Medulla oblongata (tissue), 1 donor: ENCODE data around the gene AP2A2.

Experiments used
- DNase-seq: peaks from one replicate; pipeline ENCODE4 v3.0.0-alpha.2; 2015; ENCODE audit errors: extremely low spot score

Gene AP2A2

GRCh38 chr11:1041936-1042608 lies 116.4 kb downstream of the AP2A2 start:
- no peak for DNase-seq

DNA sequence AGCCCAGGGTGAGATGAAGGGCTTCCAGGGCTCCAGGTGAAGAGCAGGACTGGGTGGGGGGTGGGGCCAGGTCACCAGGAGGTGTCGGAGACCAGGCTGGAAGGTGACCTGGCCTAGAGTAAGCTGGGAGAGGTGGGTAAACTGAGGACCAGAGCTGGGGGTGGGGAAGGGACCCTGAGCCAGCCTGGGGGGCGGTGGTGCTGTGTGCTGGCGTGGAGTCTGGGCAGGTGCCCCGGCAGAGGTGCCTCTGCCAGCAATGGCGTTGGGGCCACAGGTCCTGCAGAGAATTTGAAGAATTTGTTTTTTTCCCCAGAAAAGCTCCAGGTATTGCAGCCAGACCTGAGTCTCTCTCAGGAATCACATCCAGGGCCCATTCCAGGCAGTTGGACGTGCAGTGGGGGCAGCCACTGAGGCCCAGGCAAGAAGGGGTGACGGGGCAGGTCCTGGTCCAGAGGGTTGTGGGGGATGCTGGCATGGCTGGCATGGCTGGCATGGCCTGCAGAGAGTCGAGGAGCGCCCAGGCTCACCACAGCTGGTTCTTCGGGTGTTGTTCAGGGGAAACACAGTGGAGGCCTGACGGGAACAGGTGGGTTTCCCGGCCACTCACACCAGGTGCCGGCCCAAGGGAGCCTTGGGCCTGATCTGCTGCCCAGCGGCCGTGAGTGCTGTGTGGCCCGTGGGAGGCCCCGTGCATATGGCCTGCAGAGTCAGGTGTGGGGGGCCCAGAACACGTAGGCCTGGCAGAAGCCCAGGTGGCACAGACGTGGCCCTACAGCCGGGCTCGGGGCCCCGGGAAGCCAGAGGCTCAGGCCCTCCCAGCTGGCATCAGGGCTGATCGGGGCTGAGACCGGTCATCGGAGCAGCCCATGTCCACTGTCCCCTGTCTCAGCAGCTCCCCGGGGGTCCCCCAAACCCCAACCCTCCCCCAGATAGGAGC lies 117.2 kb downstream of the AP2A2 start:
- DNase-seq = no peak

- no peak for DNase-seq
Observed at GRCh38 chr11:1043563-1044096, 118.0 kb downstream of the AP2A2 start.

DNA sequence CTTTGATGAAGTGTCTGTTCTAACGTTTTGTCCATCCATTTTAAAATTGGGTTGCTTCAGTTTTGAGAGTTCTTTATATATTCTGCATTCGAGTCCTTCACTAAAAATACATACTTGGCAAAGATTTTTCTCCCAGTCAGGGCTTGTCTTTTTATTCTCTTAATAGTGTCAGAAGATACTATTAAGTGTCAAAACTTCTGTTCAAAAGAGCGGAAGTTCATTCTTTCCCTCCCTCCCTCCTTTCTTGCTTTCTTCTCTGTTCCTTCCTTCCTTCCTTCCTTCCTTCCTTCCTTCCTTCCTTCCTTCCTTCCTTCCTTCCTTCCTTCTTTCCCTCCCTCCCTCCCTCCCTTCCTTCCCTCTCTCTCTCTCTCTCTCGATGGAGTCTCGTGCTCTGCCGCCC lies 118.5 kb downstream of the AP2A2 start:
- no peak for DNase-seq

GRCh38 chr11:1047595-1048156 lies 122.0 kb downstream of the AP2A2 start:
- DNase-seq = no peak

DNA sequence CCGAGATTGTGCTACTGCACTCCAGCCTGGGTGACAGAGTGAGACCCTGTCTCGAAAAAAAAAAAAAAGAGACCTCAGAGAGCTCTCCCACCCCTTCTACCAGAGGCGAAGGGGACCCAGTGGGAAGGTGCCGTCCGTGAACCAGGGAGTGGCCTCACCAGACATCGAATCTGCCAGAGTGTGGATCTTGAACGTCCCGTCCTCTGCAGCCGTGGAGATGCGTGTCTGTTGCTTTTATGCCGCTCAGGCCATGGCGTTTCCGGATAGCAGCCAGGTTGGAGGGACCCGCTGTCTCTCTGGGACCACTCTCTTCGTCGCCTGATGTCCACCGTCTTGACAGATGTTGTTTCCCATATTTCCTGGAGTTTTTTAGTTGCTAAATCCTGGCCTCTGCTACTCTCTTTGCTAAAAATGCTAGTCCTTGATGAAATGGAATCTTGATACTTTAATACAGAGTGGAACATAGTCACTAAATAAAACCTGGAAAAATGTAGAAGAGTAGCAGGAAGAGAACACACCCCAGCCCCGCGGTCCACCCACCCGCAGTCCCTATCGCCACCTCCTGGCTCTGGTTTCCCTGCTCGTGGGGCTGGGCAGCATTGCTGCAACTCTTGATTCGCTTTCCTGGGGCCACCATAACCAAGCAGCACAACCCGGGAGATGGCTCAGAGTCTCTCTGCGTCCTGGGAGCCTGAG lies 122.9 kb downstream of the AP2A2 start:
- no peak for DNase-seq

- no peak for DNase-seq
Observed at GRCh38 chr11:1049071-1049405, 123.4 kb downstream of the AP2A2 start.

GRCh38 chr11:1049431-1049891 lies 123.8 kb downstream of the AP2A2 start:
- no peak for DNase-seq

DNA sequence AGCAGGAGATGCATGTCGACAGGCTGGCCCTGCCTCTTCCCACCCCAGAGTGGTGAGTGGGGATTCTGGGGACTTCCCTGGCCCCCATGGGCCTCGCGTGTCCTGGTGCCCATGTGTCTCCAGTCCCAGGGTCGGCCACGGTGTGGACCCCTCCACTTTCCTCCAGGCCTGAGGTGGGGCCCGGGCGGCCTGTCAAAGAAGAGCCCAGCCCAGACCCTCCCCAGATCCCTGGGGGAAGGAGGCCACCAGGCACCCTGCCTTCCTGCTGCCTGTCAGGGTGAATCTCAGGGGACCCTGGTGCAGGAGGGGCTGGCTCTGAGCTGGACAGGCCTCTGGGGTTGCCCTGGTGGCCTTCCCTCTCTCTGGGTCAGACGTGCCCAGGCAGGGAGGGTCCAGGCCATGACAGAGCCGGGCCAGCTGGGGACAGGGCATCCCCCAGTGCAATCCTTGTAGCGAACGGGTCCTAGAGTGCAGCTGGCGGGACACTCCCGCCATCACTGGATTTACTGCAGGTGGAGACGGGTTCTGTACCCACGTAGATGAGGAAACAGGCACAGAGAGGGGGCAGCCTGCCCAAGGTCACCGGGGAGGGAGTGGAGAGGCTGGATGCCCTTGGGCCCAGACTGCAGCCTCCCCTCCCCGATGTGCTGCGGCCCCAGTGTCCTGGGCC lies 124.4 kb downstream of the AP2A2 start:
- no peak for DNase-seq

DNA sequence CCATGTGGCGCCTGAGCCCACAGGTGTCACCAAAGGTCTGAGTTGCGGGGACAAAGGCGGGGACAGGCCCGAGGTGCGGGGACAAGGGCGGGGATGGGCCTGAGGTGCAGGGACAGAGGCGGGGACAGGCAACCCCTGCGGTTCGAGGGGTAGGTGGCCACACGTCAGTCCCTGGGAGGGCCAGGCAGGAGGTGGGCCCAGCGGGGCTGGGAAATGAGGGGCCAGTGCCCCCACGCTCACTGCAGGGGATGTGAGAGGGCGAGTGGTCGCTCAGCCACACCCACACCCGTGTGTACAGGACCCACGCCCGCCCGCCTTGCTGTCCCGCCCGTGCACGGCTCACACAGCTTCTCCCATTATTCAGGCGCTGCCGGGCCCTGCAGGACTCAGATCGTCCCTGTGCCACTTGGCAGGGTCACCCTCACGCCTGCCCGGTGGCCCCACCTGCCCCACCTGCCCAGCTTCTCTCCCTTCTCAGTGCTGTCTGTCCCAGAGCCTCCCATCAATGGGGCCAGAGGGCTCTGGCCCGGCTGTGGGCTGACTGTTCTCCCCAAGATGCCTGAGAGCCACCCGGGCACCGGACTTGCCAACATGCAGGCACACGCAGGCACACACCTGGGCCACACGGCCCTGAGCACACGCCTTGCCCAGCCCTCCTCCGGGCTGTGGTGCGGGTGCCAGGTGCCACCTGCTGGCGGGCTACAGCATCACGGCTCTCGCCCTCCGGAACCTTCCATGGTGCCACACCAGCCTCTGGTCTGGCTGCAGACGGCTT lies 125.1 kb downstream of the AP2A2 start:
- peak; percentile 55 for DNase-seq

DNA sequence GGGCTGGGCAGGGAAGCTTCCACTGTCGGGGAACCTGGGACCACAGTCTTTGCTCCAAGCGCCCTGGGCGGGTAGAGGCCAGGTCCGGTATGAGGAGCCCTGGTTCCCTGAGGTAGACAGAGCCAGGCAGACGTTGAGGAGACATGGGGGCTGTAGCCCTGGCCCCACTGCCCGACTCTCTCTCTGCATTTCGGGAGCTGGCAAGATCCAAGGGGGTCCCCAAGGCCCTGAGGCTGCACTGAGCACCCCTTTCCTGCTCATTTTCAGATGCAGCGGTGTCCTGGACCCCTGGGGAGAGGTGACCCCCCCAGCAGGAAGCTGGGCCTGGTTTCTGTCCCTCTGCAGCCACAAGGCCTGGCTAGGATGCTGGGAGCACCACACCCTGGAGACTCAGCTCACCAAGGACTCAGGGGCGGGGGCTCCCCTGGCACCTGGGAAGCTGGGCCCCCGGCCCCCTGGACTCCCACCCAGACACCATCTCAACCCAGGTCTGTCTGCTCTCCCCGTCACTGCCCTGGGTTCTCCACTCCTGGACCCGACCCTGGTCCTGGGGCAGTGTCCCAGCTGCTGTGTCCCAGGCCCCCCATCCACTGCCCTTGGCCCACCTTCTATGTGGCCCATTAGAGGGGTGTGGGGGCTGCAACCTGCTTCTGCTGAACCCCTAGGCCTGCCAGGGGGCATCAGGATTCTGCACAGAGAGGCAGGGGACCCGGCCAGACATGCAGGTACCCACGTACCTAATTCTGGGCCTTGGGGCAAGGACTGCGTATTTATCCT lies 125.9 kb downstream of the AP2A2 start:
- no peak for DNase-seq

DNA sequence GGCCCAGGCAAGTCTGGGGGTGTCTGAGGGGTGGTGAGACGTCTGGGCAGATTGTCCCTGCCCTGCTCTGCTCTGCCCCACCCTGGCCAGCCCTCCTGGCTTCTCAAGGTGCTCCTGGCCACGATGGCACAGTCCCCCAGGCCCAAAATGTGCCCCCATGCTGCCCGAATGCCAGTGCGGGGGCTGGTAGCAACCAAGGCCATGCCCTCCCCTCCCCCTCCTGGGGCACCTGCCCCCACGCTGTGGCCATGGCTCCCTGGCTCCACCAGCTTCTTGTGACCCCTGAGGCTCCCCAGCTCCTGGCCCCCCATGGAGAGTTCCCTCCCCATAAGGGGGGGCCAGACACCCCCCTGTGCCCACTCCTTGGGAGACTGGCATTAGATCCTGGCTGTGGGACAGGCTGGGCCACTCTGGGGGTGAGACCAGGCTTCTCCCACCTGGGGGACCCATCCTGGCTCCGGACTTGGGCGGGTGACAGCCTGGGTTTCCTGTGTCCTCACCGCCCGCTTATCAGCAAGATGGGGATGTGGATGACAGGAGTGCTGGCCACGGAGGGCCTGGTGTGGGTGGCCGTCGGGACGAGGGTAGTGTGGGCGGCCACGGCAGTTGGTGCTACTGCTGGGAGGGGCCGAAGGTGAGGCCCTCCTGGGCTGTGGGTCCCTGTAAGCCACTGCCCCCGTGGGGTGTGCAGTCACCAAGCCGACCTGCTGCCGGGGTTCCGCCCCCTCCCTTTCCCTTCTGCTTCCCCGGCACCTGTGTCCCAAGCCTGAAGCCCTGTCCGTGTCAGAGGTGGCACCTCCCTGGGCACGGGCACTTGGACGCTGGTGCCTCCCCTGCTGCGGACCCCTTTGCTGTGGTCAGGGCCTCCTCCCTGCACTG lies 126.7 kb downstream of the AP2A2 start:
- DNase-seq = no peak

DNA sequence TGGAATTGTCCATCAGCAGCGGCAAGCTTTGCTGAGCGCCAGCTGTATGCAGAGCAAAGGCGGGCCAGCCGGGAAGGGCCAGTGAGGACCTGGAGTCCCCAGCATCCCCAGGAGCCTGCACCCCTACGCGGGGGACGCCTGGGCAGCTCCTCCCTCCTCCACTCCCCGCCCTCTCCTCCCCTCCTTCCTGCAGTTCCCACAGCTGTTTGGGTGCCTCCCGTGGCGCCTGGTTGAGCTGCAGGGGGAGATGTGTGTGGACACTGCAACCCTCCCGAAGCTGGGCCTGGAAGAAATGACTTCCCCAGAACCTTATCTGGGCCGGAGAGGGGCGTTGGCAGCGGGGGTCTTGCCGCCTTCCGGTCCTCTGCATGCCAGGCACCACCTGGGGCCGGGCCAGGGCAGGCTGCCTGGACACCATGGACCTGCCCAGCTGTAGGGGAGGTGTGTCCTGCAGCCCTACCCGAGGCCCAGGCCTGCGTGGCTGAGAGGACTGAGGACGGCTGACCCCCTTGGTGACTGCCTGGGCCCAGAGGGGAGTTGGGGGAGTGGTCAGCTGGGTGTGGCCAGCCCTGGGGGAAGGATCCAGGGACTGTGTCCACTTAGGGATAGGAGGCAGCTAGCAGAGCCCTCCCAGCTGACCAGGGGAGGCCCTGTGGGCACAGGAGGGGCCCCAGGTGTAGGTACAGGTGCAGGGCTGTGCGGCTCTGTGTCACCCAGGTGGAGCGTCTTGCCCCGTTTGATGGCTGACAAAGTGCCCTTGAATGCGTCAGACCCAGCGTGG lies 127.6 kb downstream of the AP2A2 start:
- no peak for DNase-seq

GRCh38 chr11:1054143-1055108 lies 128.8 kb downstream of the AP2A2 start:
- no peak for DNase-seq

DNA sequence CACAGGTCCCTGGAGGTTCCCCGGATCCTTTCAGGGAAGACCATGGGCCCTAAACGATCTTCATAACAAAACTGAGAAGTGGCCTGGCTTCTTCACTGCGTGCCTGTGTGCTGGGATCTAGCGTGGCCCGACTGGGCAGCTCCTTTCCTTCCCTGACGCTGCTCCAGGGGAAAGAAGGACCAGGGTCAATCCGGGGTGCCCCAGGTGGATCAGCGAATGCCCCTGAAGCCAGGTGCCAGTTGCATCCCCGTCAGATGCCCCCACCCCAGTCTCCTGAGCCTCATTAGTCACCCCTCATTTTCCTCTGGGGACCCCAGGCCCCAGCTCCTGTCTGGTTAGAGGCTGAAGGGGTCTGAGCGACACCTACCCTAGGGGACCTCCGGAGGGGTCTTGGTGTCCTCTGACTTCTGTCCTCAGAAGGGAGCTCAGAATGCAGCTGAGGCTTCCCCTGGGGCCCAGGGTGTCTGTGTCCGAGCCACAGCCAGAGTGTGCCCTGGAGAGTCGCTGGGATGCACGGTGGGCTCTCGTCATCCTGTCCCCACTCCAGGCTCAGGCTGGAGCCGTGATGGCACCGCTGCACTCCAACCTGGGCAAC lies 129.5 kb downstream of the AP2A2 start:
- DNase-seq = no peak

- no peak for DNase-seq
Observed at GRCh38 chr11:1055990-1056771, 130.5 kb downstream of the AP2A2 start.
